Islet precursor cell (in vitro differentiated cells): ENCODE results near the gene LPCAT1.
A peak's percentile ranks its signal among the peaks of the same experiment; 100 is the strongest.

Experiments
- DNase-seq: peaks from one replicate; pipeline ENCODE4 v3.0.0-alpha.2; 2018

The LPCAT1 gene

DNA sequence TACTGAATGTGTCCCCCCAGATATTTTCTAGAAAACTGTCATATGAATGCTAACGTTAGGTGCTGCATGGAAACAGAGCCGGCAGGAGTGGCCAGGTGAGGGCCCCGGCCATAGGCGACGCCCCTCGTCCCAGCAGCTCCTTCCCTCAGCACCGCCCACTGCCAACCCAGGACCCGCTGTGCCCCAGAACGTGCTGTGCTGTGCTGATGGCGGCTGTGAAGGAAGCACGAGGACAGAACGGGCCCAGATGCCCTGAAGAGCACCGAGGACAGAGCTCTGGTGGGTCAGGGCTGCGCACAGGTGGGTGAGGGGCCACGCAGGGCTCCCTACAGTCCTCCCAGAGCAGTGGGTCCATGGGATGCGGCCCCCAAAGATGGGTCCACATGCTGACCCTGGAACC, 30.3 kb downstream of the LPCAT1 start:
- no peak for DNase-seq

DNA sequence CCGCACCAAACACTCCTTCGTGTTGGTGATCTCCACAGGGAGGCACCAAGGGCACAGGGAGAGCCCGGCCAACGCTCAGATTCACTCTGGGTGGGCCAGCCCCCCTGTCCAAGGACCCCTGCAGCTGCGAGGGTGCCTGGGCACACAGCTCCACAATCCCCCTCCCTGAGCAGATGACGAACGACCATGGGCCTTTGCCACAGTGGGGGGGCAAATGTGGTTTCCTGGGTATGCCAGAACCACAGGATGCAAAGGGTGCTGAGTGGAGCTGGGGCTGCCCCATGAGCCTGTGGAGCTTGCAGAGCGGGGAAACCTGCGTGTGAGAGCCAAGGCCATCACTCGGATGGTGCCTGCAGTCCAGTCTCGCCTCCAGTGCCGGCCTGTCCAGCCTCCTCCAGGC, 31.0 kb downstream of the LPCAT1 start:
- no peak for DNase-seq

DNA sequence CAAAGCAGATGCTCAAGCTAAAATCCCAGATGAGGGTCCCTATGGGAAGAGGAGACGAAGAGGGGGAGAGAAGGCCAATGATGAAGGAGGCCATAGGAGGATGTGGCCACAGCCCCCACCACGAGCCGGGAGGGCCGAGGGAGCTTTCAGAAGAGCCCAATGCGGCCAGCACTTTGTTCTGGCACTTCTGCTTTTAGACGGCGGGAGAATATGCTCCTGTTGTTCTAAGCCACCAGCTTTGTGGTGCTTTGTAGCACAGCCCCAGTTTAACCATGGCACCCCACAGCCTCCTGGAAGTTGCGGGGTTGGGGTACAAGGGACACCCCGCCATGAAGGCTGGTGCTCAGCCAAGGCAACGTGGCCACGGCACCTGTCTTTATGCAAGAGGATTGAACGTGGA, 33.4 kb downstream of the LPCAT1 start:
- no peak for DNase-seq

DNA sequence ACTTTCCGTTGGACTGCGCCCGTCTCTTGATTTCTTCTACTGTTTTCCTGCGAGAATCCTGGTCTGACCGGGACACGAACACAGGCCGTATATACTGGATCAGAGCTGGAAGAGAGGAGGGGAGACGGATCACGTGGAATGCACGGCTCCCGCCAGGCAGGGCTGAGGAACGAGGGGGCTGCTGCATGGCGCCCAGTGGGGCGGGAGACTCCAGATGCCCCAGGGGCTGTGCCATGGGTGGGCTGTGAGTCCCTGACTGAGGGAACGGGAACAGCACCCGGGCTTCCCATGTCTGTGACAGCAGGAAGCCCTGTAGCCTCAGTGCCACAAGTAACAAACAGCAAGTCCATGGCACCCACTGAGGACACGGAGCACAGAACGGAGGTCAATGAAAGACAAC, 34.0 kb downstream of the LPCAT1 start:
- DNase-seq = no peak

DNA sequence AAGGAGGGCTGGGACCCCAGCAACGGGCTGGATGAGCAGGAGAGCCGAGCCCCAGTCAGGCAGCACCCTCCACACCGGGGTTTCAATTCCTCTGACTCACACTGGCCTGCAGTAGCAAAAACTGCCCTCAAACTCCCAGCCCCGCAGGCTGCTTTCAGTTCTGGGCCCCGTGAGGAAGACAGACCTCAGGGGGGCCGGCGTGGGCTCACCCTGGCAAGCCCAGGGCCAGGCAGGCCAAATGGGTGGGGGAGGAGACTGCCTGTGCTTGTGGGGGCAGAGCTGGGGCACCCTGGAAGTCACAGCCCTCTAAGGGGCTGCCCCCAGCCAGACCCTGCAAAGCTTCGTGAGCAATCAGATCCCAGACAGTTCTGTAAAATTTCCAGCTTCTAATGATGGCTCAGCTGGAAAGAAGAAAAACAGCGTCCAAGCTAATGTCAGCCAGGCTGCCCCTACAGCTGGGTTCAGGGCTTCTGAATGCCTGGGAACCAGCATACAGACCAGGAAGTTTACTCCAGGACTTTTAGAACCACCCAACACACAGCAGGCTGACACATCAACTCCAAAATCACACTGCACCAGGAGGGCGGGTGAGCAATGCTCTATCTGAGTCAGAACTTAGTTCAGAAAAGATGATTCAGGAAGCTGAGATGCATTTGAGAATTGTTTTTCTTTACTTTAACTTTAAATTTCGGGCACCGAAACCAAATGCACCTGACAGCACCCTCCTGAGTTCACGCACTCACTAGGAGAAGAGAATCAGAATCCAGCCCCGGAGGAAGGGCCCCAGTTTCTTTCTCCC, 34.7 kb downstream of the LPCAT1 start:
- no peak for DNase-seq

DNA sequence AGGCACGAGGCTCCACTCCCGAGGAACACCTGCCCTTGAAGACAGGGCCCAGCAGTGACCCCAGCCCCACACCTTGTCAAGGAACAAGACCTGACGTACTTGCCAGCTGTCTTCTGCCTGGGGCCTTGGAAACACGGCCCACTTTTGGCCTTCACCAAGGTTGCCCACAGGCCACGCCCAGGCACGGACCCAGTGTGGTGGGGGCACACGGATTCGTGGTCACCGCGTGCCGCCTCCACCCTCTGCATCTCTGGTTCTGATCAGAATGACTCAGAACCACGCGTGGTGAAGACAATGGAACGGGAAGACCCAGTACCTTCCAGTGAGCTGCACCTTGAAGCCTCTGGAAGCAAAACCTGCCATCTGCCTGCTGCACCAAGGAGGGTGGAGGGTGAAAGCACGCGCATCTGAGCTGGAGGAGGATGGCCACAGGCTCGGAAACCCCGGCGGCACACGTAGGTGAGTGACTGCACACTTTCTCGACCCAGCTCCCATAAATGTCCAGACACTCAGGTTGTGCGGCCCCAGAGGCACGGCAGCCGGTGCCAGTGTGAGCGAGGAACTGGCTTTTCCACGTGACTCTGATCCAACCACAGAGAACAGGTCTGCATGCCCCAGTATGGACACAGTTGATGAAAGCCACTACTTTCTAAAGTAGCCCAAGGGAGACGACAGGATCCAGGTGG, 36.5 kb downstream of the LPCAT1 start:
- no peak for DNase-seq

DNA sequence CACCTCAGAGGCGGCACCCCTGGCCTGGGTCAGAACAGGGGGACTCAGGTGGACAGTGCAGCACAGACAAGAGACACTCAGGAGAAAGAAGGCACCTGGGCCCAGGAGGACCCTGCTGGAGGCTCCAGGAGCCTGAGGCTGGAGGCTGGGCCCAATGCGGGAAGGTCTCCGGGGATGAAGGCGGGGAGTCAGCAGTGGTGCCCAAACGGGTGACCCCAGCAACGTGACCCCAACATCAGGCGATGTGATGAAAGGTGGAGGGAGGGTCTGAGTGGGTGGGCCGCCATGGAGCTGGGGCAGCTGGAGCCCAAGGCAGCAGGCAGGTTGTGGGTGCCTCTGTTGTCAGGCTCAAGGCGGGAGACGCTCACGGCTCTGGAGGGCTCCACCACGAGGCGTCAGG, 37.5 kb downstream of the LPCAT1 start:
- no peak for DNase-seq

DNA sequence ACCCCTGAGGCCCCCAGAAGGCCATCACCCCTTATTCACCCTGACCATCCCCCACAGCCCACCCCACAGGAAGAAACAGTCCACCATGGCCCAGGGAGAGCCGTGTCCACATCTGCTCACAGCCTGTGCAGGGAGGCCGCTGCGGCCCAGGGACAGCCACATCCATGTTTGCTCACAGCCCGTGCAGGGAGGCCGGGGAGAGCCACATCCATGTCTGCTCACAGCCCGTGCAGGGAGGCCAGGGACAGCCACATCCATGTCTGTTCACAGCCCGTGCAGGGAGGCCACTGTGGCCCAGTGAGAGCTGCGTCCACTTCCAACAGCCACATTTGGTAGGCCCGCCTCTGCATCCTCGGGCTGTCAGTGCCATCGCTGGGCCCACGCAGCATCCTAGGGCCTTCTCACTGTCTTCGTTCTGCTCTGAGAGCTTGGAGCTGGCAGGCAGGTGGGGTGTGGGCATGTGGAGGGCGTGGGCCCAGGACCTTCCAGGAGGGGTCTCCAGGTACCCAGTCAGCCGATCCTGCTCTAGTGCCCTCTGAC, 38.1 kb downstream of the LPCAT1 start:
- DNase-seq = no peak

DNA sequence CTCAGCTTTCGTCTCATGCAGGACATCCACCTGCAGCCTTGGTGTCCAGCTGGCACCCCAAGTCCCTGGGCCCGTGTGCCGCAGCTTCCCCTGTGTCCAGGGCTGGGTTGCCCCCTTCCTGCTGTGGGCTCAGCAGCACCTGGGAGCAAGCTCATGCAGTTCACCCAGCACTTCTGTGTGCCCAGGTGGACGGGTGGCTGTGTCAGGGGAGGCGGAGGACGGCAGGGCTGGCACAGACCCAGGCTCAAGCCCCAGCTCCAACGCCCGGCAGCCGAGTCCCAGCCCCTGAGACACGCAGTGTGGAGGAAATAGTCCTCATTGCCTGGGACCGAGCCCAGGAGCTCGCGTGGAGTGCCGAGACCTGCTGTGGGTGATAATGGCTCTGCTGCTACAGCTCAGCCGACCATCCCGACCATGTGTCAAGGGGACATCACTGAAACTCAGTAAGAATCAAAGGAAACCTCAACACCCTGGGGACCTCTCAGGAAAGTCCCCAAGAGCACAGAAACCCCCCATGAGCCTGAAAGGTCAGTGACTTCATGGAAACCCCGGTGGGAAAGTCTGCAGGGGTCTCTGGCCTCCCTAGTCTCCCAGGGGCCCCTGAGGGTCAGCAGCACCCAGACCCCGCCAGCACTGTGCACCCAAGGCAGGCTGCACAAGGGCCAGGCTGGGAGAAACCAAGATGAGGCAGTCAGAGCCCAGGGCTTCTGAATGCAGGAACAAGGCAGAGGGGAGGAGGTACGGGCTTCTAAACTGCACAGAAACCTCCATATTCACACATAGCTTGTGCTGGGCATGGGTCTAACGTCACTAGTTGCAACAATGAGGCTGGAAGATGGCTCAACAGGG, 38.8 kb downstream of the LPCAT1 start:
- no peak for DNase-seq

DNA sequence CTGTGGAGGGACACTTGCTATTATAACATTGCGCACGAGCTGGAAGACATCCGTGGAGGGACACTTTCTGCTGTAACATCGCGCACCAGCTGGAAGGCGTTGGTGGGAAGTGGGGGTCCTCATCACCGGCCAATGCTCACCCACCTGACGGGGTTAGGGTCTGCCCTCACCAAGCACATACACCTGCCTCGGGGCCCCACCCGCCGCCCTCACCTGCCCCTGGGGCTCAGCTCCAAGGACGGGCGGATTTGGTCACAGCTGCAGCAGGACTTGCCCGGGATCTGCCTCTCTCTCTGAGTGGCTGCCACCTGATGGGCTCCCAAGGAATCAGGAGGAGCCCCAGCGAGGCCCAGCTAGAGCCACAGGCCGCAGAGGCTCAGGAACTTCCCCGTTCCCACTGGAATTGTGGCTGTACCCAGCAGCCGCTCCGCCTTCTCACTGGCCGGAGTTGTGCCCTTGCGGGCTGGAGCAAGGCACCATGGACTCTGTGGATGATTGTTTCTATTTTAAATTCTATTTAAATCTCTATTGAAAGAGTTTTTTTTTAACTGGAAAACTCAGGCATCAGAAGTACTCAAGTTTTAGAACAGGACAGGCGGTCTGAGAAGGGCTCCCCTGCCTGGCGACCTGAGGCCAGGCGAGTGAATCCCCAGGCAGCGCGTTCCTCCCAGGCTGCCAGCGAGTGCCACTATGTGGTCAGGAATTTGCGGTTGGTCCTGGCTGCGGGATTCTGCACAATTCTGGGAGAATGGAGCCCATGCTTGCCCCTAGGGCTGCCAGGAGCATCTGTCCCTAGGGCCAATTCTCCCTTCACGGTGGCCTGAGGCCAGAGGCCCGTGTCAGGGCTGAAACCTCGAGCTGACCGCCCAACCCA, 39.7 kb downstream of the LPCAT1 start:
- no peak for DNase-seq

DNA sequence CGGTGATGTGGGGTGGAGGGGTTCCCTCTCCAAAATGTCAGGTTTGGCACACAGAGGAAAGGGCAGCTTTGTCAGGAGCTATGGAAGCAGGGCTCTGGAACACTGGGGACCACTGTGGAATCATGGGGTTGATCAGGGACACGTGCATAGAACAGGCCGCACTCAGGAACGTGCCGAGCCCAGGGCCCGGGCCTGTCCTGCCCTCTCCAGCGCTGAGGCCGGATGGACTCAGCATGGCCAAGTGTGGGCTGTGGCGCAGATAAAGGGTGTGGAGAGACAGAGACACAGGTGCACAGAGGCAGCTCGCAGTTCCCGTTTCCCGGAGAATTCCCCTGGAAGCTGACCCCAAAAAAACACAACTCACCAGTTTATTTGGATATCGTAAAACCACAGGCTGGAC, 40.7 kb downstream of the LPCAT1 start:
- DNase-seq = no peak

DNA sequence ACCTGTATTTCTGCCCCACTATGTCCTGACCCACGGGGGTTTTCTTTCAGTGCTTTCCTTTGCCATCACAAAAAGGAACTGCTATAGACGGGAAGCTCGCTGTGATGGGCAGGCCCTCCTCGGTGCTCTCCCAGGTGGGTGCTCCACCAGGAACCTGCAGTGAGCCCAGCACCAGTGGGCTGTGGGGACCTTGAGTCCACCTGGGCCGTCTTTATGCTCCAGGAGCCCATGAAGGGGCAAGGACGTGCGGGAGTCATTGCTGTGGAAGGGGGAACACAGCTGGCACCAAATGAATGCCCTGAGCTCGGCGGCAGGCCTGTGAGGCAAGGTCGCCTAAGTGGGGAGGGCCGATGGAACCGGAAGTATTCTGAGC, 41.8 kb downstream of the LPCAT1 start:
- no peak for DNase-seq

DNA sequence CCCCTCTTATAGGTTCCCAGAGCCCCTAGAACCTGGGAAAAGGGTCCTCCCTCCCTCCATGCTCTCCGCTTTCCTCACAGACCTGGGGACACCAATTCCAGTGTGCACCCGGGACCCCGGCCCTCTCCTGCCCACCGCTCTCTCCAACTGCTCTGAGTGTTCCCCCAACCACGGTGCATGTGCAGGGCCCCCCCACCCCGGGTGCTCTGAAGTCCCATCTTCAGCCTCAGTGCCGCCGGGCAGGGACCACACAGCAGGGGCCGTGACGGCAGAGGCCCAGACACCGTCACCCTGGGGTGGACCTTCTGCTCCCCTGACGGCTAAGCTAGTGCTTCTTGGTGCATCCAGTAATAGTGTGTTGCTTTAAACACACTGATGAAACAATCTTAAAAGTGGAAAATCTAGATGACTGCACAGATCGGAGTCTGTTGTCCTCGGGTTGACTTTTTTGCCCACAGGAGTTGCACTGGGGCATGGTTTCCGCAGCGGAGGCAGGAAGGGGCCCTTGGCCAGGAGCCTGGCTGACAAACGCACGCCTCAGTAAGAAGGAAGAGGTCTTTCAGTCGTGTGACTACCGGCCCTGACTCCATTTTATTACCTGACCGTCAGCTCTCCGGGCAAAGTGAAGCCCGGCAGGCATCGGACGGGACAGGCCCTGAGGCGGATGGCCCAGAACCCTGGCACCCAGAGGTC, 42.3 kb downstream of the LPCAT1 start:
- no peak for DNase-seq

DNA sequence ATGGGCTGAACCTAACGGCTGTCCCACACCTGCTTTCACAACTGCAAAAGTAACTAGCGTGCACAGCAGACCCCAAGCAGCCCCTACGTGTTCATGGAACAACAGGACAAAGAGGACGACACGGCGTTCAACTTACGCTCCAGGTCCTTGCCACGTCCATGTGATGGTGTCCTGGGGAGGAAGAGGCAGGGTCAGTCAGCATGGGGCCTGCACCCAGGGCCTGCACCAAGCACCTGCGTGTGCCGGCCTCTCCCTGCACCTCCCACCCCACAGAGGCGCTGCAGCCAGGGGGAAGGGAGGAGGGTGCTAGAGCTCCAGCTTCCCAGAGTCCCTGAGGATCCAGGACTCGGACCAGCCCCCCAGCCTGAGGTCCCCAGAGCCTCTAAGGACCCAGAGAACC, 43.0 kb downstream of the LPCAT1 start:
- no peak for DNase-seq

DNA sequence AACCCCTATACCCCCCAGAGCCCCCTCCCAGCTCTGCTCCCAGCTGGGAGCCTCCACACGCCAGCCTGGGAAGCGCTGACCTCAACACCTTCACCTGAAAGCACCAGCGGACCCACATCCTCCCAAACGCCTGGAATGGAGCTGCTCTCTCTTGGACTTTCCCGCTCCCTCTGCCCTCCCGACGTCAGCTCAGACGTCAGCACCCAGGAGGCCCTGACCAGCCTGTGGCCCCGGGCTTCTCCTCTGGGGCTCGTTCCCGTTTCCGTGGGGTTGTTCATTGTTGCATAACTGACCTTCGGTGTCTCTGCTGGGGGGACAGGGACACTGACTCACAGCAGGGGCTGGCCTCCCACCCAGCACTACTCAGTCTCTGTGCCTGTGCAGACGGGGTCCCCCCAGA, 43.5 kb downstream of the LPCAT1 start:
- no peak for DNase-seq

DNA sequence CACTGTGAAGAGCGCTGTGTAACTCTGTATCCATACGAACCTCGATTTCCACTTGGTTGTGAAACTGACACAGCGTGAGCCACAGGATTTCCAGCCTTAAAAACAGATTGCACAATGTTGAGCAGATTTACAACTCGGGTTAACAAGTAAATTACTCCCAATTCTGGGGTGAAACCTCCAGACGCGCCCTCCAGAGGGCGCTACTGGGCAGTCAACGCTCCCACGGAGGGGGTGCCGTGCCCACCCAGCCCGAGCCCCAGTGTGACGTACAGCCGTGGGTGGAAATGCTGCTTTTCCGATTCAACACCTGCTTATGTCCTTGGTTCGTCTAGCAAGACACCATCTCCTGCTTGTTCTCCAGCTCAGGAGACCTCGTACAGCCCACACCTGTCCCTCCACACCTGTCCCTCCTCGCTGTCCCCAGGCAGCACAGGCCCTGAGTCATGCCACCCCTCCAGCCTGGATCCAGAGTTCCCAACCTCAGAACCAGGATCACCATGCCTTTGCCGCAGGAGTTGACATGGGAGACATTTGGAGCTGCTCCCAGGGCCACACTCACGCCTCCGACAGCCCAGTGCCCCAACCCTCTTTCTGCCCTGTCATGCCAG, 44.1 kb downstream of the LPCAT1 start:
- DNase-seq = peak; percentile 66

DNA sequence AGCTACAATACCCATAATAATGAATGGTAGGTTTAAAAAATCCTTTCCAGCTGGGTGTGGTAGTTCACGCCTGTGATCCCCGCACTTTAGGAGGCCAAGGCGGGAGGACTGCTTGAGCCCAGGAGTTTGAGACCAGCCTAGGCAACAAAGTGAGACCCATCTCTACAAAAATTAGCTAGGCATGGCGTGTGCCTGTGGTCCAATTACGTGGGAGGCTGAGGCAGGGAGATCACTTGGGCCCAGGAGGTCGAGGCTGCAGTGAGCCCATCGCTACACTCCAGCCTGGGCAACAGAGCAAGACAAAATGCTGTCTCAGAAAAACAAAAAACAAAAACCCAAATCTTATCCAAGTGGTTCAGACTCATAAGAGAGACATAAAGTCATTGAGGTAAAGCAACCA, 44.7 kb downstream of the LPCAT1 start:
- no peak for DNase-seq

DNA sequence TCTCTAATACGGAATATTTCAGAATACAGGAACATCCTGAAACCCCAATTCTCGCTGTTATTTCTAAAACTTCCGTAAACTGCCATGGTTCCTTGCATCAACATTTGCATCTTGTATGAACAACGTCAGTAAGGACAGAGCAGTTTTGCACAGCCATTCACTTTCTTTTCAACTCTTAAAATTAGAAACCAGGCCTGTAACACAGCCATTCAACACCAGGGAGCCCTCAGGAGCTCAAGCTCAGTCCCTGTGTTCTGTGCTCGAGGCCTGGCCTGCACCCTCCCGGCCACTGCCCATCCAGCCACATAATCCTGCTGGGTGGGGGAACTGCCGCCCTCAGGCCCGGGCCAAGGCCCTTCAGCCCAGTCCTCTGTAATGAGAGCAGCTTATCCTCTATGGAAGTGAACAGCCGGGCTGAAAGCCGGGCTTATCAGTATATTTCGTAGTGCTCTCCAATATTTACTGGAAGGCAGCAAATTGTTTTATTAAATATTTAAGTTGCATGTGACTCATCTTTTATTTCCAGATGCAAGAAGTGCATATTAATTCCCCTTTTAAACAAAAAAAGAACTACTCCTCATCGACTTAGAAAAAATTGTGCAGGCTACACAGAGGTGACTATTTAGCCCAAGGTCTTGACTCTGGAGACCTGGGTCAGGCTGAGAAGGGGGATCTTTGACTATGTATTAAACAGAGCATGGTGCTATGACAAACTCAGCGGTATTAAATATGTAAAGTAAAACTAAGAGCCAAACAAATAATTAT, 45.3 kb downstream of the LPCAT1 start:
- DNase-seq = no peak

DNA sequence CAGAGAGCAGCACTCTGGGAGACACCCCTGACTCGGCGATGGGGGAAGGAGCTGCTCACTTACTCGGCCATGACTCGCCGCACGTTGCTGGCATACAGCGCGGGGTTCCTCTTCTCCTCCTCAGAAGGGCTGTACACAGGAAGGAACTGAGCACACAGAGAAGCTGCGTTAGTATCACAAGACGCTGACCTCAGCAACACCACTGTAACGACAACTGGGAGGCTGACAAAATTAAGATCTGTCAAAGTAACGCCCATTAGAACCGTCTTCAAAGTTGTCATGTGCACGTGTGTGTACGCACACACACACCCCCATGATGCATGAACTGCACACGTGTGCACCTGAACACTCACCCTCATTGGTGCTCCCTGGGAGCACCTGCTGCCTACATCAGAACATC, 46.4 kb downstream of the LPCAT1 start:
- DNase-seq = no peak

DNA sequence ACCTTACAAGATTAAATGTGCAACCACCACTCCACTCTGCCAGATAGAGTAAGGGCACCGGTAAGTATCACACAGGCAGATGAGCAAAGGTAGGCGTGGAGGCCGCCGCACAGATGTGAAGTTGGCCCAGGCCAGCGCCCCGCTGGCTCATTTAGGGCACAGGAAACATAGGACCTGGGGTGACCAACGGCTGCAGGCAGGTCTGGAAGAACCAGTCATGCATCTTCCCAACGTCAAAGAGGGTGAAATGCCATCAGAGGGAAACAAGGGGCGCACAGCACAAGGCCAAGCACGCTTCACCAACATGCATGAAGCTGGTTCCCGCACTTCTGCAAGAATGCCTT, 46.8 kb downstream of the LPCAT1 start:
- no peak for DNase-seq
